ENCODE results near the gene LSM8. TPM values are rescaled to one million over a fixed set of nuclear protein-coding genes. Genes with fewer than 3 reads are reported as not detected.
"Not testable (repeated sequence)": the region's sequence is repeated elsewhere in the genome, so short reads cannot be mapped to it uniquely, and the experiment has no call there.

LSM8 gene
- total RNA-seq (ENCODE audit: unreplicated experiment): 36.5 TPM
- long read RNA-seq, transcript LSM8-201 (4 exons, 1,305 nt): major isoform, 17 of 21 reads
- long read RNA-seq, partial matches to known transcripts: 0 of 21 reads
- long read RNA-seq, other reads (novel, unspliced or antisense): 2 of 21 reads

- Mint-ChIP-seq H3K27ac (ENCODE audit: unreplicated experiment) (peak within 1 kb of the TSS; percentile 97), H3K36me3 (ENCODE audit: unreplicated experiment) (no peaks in the 10 kb centered on the region), H3K9me3 (ENCODE audit: unreplicated experiment) (peaks cover 5% of the 10 kb centered on the region), H3K27me3 (ENCODE audit: unreplicated experiment) (peaks cover 3% of the 10 kb centered on the region), H3K4me3 (ENCODE audit: unreplicated experiment) (peak within 1 kb of the TSS; percentile 98), H3K4me1 (ENCODE audit: low read depth, unreplicated experiment) (peaks cover 9% of the 10 kb centered on the region)
- peak; percentile 97 for DNase-seq
- no peak for TF ChIP-seq CTCF (IDR thresholded peaks at IDR 0.05; ENCODE audit: partially characterized antibody, unreplicated experiment)
These were observed at the start of gene LSM8 for GRCh38 chr7:118183786-118184564. Gene LSM8 (plus strand): TSS chr7:118184164. CDS start chr7:118184224, 60 bp downstream.

GRCh38 chr7:118134420-118134819 is 49.5 kb upstream of the LSM8 start:
- not testable (repeated sequence) for H3K4me1 Mint-ChIP-seq (ENCODE audit: low read depth, unreplicated experiment); H3K9me3 Mint-ChIP-seq (ENCODE audit: unreplicated experiment); H3K4me3 Mint-ChIP-seq (ENCODE audit: unreplicated experiment); H3K36me3 Mint-ChIP-seq (ENCODE audit: unreplicated experiment); DNase-seq; H3K27ac Mint-ChIP-seq (ENCODE audit: unreplicated experiment); H3K27me3 Mint-ChIP-seq (ENCODE audit: unreplicated experiment)

GRCh38 chr7:118140468-118140867 is 43.5 kb upstream of the LSM8 start:
- no peak overlapping the region for H3K27ac Mint-ChIP-seq (ENCODE audit: unreplicated experiment)
- H3K36me3 Mint-ChIP-seq (ENCODE audit: unreplicated experiment): no peaks in the 10 kb centered on the region
- TF ChIP-seq CTCF (IDR thresholded peaks at IDR 0.05; ENCODE audit: partially characterized antibody, unreplicated experiment): no peak
- no peaks in the 10 kb centered on the region for H3K4me1 Mint-ChIP-seq (ENCODE audit: low read depth, unreplicated experiment)
- H3K27me3 Mint-ChIP-seq (ENCODE audit: unreplicated experiment): peaks cover 1% of the 10 kb centered on the region
- H3K4me3 Mint-ChIP-seq (ENCODE audit: unreplicated experiment): no peak overlapping the region
- H3K9me3 Mint-ChIP-seq (ENCODE audit: unreplicated experiment): no peaks in the 10 kb centered on the region
- DNase-seq: no peak

GRCh38 chr7:118142012-118142411 is 42.0 kb upstream of the LSM8 start:
- Mint-ChIP-seq H3K9me3 (ENCODE audit: unreplicated experiment) (no peaks in the 10 kb centered on the region), H3K4me1 (ENCODE audit: low read depth, unreplicated experiment) (no peaks in the 10 kb centered on the region), H3K4me3 (ENCODE audit: unreplicated experiment) (no peak overlapping the region), H3K27me3 (ENCODE audit: unreplicated experiment) (peaks cover 1% of the 10 kb centered on the region), H3K36me3 (ENCODE audit: unreplicated experiment) (no peaks in the 10 kb centered on the region), H3K27ac (ENCODE audit: unreplicated experiment) (no peak overlapping the region)
- no peak for TF ChIP-seq CTCF (IDR thresholded peaks at IDR 0.05; ENCODE audit: partially characterized antibody, unreplicated experiment)
- DNase-seq: no peak

- H3K4me3 Mint-ChIP-seq (ENCODE audit: unreplicated experiment): no peak overlapping the region
- H3K36me3 Mint-ChIP-seq (ENCODE audit: unreplicated experiment): no peaks in the 10 kb centered on the region
- DNase-seq: no peak
- no peaks in the 10 kb centered on the region for H3K27me3 Mint-ChIP-seq (ENCODE audit: unreplicated experiment)
- TF ChIP-seq CTCF (IDR thresholded peaks at IDR 0.05; ENCODE audit: partially characterized antibody, unreplicated experiment): no peak
- H3K27ac Mint-ChIP-seq (ENCODE audit: unreplicated experiment): no peak overlapping the region
- H3K9me3 Mint-ChIP-seq (ENCODE audit: unreplicated experiment): no peaks in the 10 kb centered on the region
- no peaks in the 10 kb centered on the region for H3K4me1 Mint-ChIP-seq (ENCODE audit: low read depth, unreplicated experiment)
These were observed 35.0 kb upstream of the LSM8 start for GRCh38 chr7:118148930-118149329.

Data from glutamatergic neuron (in vitro differentiated cells).